NCI-H774 (cell line): ENCODE measurements around the gene PRLR.

Experiments
- DNase-seq: peaks from one replicate; lab custom pipeline; 2025; lab: John Stamatoyannopoulos, UW

The PRLR gene

GRCh38 chr5:35160486-35161116 lies 69.7 kb downstream of the PRLR start:
- no peak for DNase-seq

DNA sequence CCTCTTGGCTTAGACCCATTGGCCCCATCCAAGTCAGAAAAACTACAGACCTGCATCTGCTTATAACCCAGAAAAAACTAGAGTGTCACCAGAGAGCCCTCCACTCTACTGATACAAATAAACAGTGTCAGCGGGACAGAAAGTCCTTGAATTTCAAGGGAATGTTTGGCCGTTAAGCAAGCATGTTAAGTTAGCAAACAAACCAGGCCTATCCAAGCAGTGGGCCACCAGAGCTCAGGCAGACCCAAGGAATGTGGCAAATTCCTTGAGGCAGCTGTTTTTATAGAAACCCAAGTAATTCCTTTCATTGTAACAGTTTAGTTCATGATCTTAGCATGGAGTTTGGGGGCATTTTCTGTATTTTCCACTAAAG lies 70.9 kb downstream of the PRLR start:
- DNase-seq: no peak

DNA sequence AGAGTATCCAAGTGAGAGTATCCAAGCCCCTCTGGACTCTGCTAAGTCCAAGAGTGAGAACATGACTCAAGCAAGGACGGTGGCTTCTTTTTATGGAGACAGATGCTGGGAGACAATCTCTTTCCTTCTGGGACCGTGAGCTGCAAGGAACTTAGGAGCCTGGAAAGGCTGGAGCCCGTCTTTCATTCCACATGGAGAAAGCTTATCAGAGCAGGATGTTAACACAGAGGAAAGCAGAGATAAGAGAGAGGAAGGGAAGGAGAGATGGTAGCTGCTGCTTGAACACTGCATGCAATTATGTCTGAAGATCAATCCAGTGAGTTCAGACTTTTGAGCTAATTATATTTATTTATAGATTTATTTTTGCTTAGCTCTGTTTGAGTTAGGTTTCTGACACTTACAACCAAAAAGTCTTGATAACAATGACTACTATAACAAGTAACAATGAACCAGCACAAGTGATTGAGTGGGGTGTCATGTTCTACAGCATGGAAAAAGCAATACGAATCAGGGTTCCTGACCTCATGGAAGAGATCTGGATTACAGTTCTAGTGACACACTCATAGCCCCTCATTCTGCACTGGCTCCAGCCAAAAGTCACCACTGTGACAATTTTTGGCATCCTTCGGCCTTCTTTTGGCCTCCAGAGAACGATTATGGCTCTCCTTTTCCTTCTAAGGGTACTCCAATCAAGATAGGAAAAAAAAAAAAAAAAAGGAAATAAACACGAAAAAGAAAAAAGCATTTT lies 71.5 kb downstream of the PRLR start:
- DNase-seq: no peak

GRCh38 chr5:35158204-35158603 lies 72.1 kb downstream of the PRLR start:
- no peak for DNase-seq

- DNase-seq: no peak
Measured at GRCh38 chr5:35153375-35153932, 76.8 kb downstream of the PRLR start.

GRCh38 chr5:35152733-35153132 lies 77.6 kb downstream of the PRLR start:
- no peak for DNase-seq

- DNase-seq: no peak
Measured at GRCh38 chr5:35151146-35151920, 79.0 kb downstream of the PRLR start.

DNA sequence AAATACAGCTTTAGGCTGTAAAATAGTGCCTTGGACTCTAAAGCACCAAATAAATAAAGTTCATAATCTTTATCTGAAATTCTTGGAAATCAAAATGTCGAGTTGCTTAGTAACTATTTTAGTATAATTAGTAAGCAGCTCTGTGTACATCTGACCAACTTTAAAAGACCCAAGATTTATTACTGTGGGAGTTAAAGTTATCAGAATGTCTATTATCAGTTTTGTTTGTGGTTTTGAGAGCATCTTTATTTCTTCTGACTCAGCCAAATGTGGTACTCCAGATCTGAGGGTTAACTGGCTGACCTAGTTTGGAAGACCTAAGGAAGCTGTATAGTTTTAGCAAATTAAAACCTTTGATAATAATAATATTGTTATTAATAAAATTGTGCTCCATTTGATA lies 81.2 kb downstream of the PRLR start:
- no peak for DNase-seq

- DNase-seq: no peak
Measured at GRCh38 chr5:35146406-35146805, 83.9 kb downstream of the PRLR start.

GRCh38 chr5:35145691-35146317 lies 84.5 kb downstream of the PRLR start:
- no peak for DNase-seq

- no peak for DNase-seq
Measured at GRCh38 chr5:35145012-35145411, 85.3 kb downstream of the PRLR start.

DNA sequence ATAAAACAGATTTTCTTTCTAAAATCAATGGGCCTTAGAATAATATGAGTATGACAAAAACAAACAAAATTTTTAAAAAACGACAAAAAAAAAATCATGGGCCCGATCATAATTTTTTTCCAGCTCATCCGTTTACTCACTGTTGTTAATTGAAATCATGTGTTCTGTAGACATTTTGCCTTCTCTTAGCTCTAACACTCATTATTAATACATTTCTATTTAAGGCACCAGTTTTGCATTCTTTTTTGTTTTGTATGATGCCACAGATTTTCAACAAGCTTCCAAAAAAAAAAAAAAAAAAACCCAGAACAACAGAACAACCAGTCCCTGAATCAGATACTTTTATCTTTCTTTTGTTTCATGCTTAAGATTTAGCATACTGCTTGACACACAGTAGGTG lies 86.4 kb downstream of the PRLR start:
- no peak for DNase-seq

DNA sequence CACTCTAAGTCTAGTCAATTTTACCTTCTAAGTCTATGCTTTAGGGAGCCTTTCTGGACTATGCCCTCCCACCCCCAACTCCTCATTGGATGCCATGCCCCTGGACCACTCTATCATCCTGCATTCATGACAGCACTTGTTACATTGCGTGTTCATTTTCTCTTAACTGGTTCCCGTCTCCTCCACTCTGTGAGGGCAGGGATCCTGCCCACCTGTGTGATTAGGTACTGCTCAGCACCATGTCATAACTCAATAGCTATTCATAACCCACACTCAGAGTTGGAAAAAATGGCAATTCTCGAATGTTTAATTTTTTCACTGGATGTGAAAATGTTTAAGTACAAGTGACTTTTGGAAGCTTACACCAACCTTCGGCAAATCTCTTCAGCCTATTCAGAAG lies 88.5 kb downstream of the PRLR start:
- DNase-seq: no peak

- no peak for DNase-seq
Measured at GRCh38 chr5:35138232-35138631, 92.1 kb downstream of the PRLR start.

DNA sequence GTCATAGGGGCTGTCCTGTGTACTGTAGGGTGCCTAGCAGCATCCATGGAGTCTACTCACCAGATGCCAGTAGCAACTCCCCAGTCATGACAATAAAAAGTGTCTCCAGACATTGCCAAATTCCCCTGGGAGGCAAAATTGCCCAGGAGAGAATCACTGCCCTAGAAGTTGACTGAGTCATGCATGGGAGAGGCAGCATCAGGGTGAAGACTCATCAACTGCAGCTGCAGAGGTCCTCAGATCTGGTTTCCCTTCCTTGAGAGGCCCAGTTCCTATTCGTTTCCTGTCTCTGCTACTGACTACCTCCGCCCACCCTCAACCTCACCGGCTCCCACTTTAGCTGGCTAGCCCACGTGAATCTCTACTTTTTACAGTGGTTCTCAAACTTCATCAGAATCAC lies 93.9 kb downstream of the PRLR start:
- no peak for DNase-seq

- no peak for DNase-seq
Measured at GRCh38 chr5:35135239-35135700, 95.0 kb downstream of the PRLR start.

GRCh38 chr5:35134278-35135030 lies 95.8 kb downstream of the PRLR start:
- DNase-seq: no peak

DNA sequence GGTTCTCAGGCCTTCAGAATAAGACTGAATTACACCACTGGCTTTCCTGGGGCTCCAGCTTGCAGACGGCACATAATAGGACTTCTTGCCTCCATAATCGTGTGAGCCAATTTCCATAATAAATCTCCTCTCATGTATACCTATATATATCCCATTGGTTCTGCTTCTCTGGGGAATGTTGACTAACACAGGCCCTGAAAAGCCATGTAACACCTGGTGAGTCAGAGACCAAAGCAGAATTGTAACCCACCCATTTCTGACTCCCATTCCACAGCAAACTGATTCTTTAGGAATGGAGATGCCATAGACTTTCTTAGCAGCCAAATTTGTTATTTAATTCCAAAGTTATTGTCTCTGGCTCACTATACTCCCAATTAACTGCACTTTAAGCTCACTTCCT lies 97.1 kb downstream of the PRLR start:
- DNase-seq: no peak

DNA sequence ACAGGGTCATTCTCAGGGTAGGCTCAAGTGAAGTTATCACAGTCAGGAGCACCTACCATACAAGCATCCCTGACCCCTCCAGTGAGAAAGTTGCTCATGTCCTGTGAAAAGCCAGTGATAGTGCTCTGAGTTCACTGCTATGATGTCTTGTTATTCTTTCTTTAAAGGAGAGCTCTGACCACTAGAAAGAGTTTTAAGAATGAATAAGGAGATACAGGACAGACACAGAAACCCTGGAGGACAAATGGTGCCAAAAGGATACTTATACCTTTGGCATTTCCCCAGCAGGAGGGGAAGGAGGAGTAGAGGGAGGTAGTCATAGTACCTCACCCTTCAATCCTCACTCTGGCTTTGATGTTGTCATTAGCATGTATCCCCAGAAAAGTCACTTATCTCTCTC lies 98.6 kb downstream of the PRLR start:
- DNase-seq: no peak

GRCh38 chr5:35129921-35130485 lies 100.3 kb downstream of the PRLR start:
- no peak for DNase-seq

- DNase-seq: no peak
Measured at GRCh38 chr5:35129276-35129675, 101.0 kb downstream of the PRLR start.
